Brain microvascular endothelial cell (primary cell): ENCODE measurements around the gene EEFSEC.

Experiments used
- DNase-seq: peaks from one replicate; pipeline ENCODE4 v3.0.0-alpha.2; 2020
- H3K27ac ChIP-seq: fragments of 250-450 bp; sonication (Bioruptor Pico); 2 replicates; pipeline ENCODE4 v1.5.1; 2020; ENCODE audit warnings: mild to moderate bottlenecking, moderate library complexity
- H3K27me3 ChIP-seq: fragments of 250-450 bp; sonication (Bioruptor Pico); replicated peaks from 2 replicates; pipeline ENCODE4 v1.5.1; 2020; ENCODE audit warnings: mild to moderate bottlenecking
- H3K36me3 ChIP-seq: fragments of 250-450 bp; sonication (Bioruptor Pico); replicated peaks from 2 replicates; pipeline ENCODE4 v1.5.1; 2020; ENCODE audit warnings: mild to moderate bottlenecking
- H3K4me3 ChIP-seq: 2 replicates; pipeline ENCODE4 v1.5.1; 2011; ENCODE audit warnings: low read depth, mild to moderate bottlenecking, control low read depth, low read length, moderate library complexity
- in situ Hi-C: cut with HindIII; loops from 2 replicates; pipeline ENCODE4 v1.10.0; 2017; ENCODE audit warnings: low sequenced_read_pairs, low pct_ligation_motif_present
- TF ChIP-seq, protein P1 (sequence below): IDR thresholded peaks from 2 replicates; pipeline ENCODE4 v1.5.1; 2011; ENCODE audit warnings: low read depth, mild to moderate bottlenecking, moderate library complexity, low read length, control low read depth, inconsistent platforms; ENCODE audit errors: missing control alignments

EEFSEC gene

GRCh38 chr3:128275316-128276145, 122.2 kb downstream of the EEFSEC start:
- in situ Hi-C loops = no loop called here
- Histone ChIP-seq H3K36me3 (no peaks in the 10 kb centered on the region), H3K4me3 (no peak overlapping the region), H3K27ac (no peak overlapping the region), H3K27me3 (no peaks in the 10 kb centered on the region)
- no peak for DNase-seq
- TF ChIP-seq, protein P1, sequence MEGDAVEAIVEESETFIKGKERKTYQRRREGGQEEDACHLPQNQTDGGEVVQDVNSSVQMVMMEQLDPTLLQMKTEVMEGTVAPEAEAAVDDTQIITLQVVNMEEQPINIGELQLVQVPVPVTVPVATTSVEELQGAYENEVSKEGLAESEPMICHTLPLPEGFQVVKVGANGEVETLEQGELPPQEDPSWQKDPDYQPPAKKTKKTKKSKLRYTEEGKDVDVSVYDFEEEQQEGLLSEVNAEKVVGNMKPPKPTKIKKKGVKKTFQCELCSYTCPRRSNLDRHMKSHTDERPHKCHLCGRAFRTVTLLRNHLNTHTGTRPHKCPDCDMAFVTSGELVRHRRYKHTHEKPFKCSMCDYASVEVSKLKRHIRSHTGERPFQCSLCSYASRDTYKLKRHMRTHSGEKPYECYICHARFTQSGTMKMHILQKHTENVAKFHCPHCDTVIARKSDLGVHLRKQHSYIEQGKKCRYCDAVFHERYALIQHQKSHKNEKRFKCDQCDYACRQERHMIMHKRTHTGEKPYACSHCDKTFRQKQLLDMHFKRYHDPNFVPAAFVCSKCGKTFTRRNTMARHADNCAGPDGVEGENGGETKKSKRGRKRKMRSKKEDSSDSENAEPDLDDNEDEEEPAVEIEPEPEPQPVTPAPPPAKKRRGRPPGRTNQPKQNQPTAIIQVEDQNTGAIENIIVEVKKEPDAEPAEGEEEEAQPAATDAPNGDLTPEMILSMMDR = no peak

DNA sequence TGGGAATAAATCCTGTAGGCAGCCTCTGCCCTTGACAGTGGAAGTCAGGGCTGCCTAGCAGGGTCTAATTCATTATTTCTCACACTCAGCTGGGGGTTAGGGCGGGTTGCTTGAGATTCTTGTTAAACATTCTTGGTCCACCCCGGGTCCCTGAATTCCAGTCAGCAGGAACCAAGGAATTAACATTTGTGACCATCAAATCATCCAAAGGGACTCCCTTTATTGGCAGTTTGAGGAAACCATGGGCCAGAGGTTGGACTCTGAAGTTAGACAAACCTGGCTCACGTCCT, 122.8 kb downstream of the EEFSEC start:
- TF ChIP-seq, protein P1 = no peak
- Histone ChIP-seq H3K36me3 (no peaks in the 10 kb centered on the region), H3K27me3 (no peaks in the 10 kb centered on the region), H3K27ac (no peak overlapping the region), H3K4me3 (no peak overlapping the region)
- in situ Hi-C loops = no loop called here
- no peak for DNase-seq

DNA sequence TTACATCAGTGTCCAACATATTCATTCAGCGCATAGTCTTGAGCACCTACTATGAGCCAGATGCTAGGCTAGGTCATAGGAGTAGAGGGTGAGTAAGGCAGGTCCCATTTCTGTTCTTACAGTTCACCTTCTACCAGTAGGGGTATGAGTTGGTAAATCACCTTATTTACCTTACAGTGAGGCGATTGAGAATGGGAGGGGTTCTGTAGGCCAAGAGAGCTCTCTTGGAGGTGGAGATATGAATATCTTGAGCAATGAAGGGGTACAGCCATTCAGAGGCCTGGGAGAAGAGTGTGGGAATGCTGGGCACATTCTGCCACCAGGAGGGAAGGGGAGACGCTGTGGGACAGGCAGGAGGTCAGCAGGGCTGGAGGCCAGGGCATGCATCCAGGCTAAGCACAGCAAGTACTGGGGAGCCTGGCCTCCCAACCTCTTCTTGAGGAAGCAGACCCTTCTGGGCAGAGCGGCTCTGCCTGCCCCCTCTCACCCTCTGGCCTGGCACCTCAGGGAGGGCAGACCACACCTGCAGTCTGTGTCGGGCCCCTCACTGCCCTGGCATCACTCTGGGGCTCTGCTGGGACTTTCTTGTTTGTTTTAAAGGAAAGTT, 123.4 kb downstream of the EEFSEC start:
- no peak for DNase-seq
- TF ChIP-seq, protein P1 = no peak
- no peaks in the 10 kb centered on the region for H3K27me3 ChIP-seq
- no peaks in the 10 kb centered on the region for H3K36me3 ChIP-seq
- no peak overlapping the region for H3K4me3 ChIP-seq
- H3K27ac ChIP-seq = no peak overlapping the region
- in situ Hi-C loops = no loop called here

GRCh38 chr3:128277378-128278069, 124.2 kb downstream of the EEFSEC start:
- DNase-seq = no peak
- Histone ChIP-seq H3K36me3 (no peaks in the 10 kb centered on the region), H3K27ac (no peak overlapping the region), H3K4me3 (no peak overlapping the region), H3K27me3 (no peaks in the 10 kb centered on the region)
- TF ChIP-seq, protein P1 = no peak
- in situ Hi-C loops = no loop called here

GRCh38 chr3:128278130-128278529, 124.8 kb downstream of the EEFSEC start:
- no peak overlapping the region for H3K4me3 ChIP-seq
- in situ Hi-C loops = no loop called here
- no peak for DNase-seq
- TF ChIP-seq, protein P1 = no peak
- no peaks in the 10 kb centered on the region for H3K36me3 ChIP-seq
- H3K27me3 ChIP-seq = no peaks in the 10 kb centered on the region
- H3K27ac ChIP-seq = no peak overlapping the region
